VCaP (cell line): ENCODE data around the gene CD276.

Source experiments
- H3K27ac ChIP-seq: fragments of 450-650 bp; 2 replicates; pipeline ENCODE4 v1.5.1; 2017
- CTCF ChIP-seq: fragments of 450-650 bp; conservative IDR thresholded peaks from 2 replicates; pipeline ENCODE4 v1.5.1; 2017; ENCODE audit warnings: mild to moderate bottlenecking, moderate library complexity

The CD276 gene

GRCh38 chr15:73749533-73749932, 65.3 kb downstream of the CD276 start:
- no peak overlapping the region for H3K27ac ChIP-seq
- TF ChIP-seq CTCF, result no peak

GRCh38 chr15:73749971-73750370, 65.8 kb downstream of the CD276 start:
- no peak for TF ChIP-seq CTCF
- no peak overlapping the region for H3K27ac ChIP-seq

- TF ChIP-seq CTCF, result no peak
Observed at GRCh38 chr15:73750438-73750837, 66.3 kb downstream of the CD276 start.

GRCh38 chr15:73750951-73751350, 66.8 kb downstream of the CD276 start:
- TF ChIP-seq CTCF, result no peak
- no peak overlapping the region for H3K27ac ChIP-seq

More at GRCh38 chr15:73750438-73750837, 66.3 kb downstream of the CD276 start:
- no peak overlapping the region for H3K27ac ChIP-seq

GRCh38 chr15:73751511-73751898, 67.3 kb downstream of the CD276 start:
- H3K27ac ChIP-seq, result peak overlapping the region; percentile 60; the same call in 1 of the 2 replicates
- no peak for TF ChIP-seq CTCF

GRCh38 chr15:73751899-73752805, 68.0 kb downstream of the CD276 start:
- no peak for TF ChIP-seq CTCF
- H3K27ac ChIP-seq, result peak overlapping the region; percentile 60; the same call in 1 of the 2 replicates

GRCh38 chr15:73752806-73753193, 68.6 kb downstream of the CD276 start:
- no peak for TF ChIP-seq CTCF
- H3K27ac ChIP-seq, result peak overlapping the region; percentile 60; the same call in 1 of the 2 replicates
